ENCODE results near the gene GGA3. TPM values are rescaled to one million over a fixed set of nuclear protein-coding genes. Genes with fewer than 3 reads are reported as not detected.
A peak's percentile ranks its signal among the peaks of the same experiment; 100 is the strongest.

Gene GGA3
- total RNA-seq, 1 experiment from 2014 or later: 61.6 TPM

DNA sequence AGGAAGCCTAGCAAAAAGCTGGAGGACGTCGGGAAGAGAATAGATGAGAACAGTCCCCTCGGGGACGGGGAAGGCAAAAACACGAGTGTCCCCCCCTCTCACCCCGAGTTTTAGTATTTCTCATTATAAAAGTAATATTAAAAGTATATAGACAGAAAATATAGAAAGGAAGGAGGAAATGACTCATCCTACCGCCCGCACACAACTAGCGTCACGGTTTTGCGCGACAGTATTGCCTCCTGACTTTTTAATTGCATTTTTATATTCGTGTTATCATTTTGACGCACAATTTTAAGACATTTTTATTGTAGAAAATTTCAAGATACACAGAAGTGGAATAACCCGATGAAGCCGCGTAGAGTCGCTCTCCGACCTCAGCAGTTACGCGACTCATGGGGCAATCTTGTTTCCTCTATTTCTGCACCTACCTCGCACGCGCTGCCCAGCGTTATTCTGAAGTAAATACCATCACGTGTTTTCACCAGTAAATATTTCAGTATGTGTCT, 28.5 kb upstream of the GGA3 start:
- peak overlapping the region; percentile 90 for H3K27ac ChIP-seq (ENCODE audit: low read length)
- no TSS peak for BruUV-seq (replicated peaks)
- no peaks in the 10 kb centered on the region for H3K9me3 ChIP-seq (ENCODE audit: control insufficient read depth, insufficient read depth, low read depth, low read length)
- H3K36me3 ChIP-seq (ENCODE audit: control insufficient read depth, insufficient read depth, low read length): peaks cover 2% of the 10 kb centered on the region; the same call in 1 of the 2 replicates
- in situ Hi-C loops (cut with HindIII; ENCODE audit: low pct_unique_long_range_greater_than_20kb, low sequenced_read_pairs) (no loop called here), intact Hi-C loops (cut with micrococcal nuclease; ENCODE audit: unreplicated experiment) (no loop called here)
- peak; percentile 52 for DNase-seq (ENCODE audit: low read depth, low spot score)
- ATAC-seq: peak; percentile 5; the same call in 1 of the 2 replicates
- POLR2A ChIA-PET: interaction anchor here (0.9 to 1.7 kb wide), 2 partner anchors 19 to 90 kb away, joined by 5 to 9 read pairs; partner anchors contain the start of gene MIF4GD
- H3K4me1 ChIP-seq (ENCODE audit: control insufficient read depth, insufficient read depth, low read length): peaks cover 5% of the 10 kb centered on the region
- CTCF ChIA-PET: interaction anchor here (0.6 to 2.4 kb wide), 3 partner anchors 16 to 50 kb away, joined by 3 to 11 read pairs (median 11); partner anchors contain the start of gene MIF4GD
- TF ChIP-seq POLR2AphosphoS5 (IDR thresholded peaks at IDR 0.05; ENCODE audit: low read depth, low read length) (no peak), TCF7L2 (IDR thresholded peaks at IDR 0.05; ENCODE audit: low read depth, low read length) (no peak; the same call in 1 of the 2 replicates), SIN3A (IDR thresholded peaks at IDR 0.05; ENCODE audit: borderline replicate concordance, insufficient read depth, low read depth, low read length) (no peak), REST (IDR thresholded peaks at IDR 0.05; ENCODE audit: insufficient read depth in 1 of 2, low read depth in 2 of 2, low read length in 1 of 2) (no peak), CTCF (IDR thresholded peaks at IDR 0.05) (no peak; the same call in 1 of the 2 replicates)
- peak overlapping the region; percentile 77 to 93 for H3K4me3 ChIP-seq (ENCODE audit: low read depth in 2 of 2, low read length in 2 of 2)
- H3K27me3 ChIP-seq (ENCODE audit: control insufficient read depth, insufficient read depth, low read length): no peaks in the 10 kb centered on the region

GRCh38 chr17:75289115-75289831, 27.9 kb upstream of the GGA3 start, which contains the start of gene SLC25A19:
Gene SLC25A19, minus strand, starts transcription at chr17:75289433. Its CDS starts 2,669 bp downstream, at chr17:75286764.
- TF ChIP-seq SIN3A (IDR thresholded peaks at IDR 0.05; ENCODE audit: borderline replicate concordance, insufficient read depth, low read depth, low read length): peak; percentile 87; the same call in 1 of the 2 replicates
- peak; percentile 76 for TF ChIP-seq POLR2AphosphoS5 (IDR thresholded peaks at IDR 0.05; ENCODE audit: low read depth, low read length)
- no peak; the same call in 1 of the 2 replicates for TF ChIP-seq CTCF (IDR thresholded peaks at IDR 0.05)
- H3K36me3 ChIP-seq (ENCODE audit: control insufficient read depth, insufficient read depth, low read length): peaks cover 2% of the 10 kb centered on the region; the same call in 1 of the 2 replicates
- DNase-seq (ENCODE audit: low read depth, low spot score) (peak; percentile 96), ATAC-seq (peak; percentile 99)
- H3K27me3 ChIP-seq (ENCODE audit: control insufficient read depth, insufficient read depth, low read length): no peaks in the 10 kb centered on the region
- no peaks in the 10 kb centered on the region for H3K9me3 ChIP-seq (ENCODE audit: control insufficient read depth, insufficient read depth, low read depth, low read length)
- H3K4me3 ChIP-seq (ENCODE audit: low read depth in 2 of 2, low read length in 2 of 2): peak within 1 kb of the TSS; percentile 77 to 93
- H3K4me1 ChIP-seq (ENCODE audit: control insufficient read depth, insufficient read depth, low read length): peaks cover 5% of the 10 kb centered on the region
- ChIA-PET POLR2A (interaction anchor here (0.5 to 1.7 kb wide), 4 partner anchors 10 to 91 kb away, joined by 3 to 9 read pairs (median 5); partner anchors contain the start of gene MIF4GD), CTCF (interaction anchor here (0.6 to 2.4 kb wide), 3 partner anchors 16 to 50 kb away, joined by 3 to 11 read pairs (median 11); partner anchors contain the start of gene MIF4GD)
- intact Hi-C loops (cut with micrococcal nuclease; ENCODE audit: unreplicated experiment) (no loop called here), in situ Hi-C loops (cut with HindIII; ENCODE audit: low pct_unique_long_range_greater_than_20kb, low sequenced_read_pairs) (no loop called here)
- H3K27ac ChIP-seq (ENCODE audit: low read length): peak within 1 kb of the TSS; percentile 90
- no TSS peak for BruUV-seq (replicated peaks)

All from Panc1 (cell line).